ENCODE results near the gene CLCNKA.

GRCh38 chr1:15991427-15992186, 30.2 kb upstream of the CLCNKA start:
- TF ChIP-seq TAF1 (IDR thresholded peaks at IDR 0.05; ENCODE audit: borderline replicate concordance, insufficient read depth, low read length) (no peak), REST (IDR thresholded peaks at IDR 0.05; ENCODE audit: insufficient read depth in 1 of 2, low read depth in 2 of 2, low read length in 2 of 2) (no peak), POLR2AphosphoS5 (IDR thresholded peaks at IDR 0.05; ENCODE audit: low read depth, low read length) (no peak), SIN3A (IDR thresholded peaks at IDR 0.05; ENCODE audit: borderline replicate concordance, insufficient read depth, low read length) (no peak)
